ENCODE data around the gene ALOX5AP.

The ALOX5AP gene

DNA sequence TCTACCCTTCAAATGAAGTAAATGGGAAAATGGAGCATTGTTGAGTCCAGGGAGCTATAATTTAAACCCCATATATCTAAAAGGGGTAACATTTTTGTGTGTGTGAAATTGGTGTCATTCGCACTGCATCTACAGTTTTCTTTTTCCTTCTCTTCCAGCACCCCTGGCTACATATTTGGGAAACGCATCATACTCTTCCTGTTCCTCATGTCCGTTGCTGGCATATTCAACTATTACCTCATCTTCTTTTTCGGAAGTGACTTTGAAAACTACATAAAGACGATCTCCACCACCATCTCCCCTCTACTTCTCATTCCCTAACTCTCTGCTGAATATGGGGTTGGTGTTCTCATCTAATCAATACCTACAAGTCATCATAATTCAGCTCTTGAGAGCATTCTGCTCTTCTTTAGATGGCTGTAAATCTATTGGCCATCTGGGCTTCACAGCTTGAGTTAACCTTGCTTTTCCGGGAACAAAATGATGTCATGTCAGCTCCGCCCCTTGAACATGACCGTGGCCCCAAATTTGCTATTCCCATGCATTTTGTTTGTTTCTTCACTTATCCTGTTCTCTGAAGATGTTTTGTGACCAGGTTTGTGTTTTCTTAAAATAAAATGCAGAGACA is 28.6 kb downstream of the ALOX5AP start:
- TF ChIP-seq, protein P1, sequence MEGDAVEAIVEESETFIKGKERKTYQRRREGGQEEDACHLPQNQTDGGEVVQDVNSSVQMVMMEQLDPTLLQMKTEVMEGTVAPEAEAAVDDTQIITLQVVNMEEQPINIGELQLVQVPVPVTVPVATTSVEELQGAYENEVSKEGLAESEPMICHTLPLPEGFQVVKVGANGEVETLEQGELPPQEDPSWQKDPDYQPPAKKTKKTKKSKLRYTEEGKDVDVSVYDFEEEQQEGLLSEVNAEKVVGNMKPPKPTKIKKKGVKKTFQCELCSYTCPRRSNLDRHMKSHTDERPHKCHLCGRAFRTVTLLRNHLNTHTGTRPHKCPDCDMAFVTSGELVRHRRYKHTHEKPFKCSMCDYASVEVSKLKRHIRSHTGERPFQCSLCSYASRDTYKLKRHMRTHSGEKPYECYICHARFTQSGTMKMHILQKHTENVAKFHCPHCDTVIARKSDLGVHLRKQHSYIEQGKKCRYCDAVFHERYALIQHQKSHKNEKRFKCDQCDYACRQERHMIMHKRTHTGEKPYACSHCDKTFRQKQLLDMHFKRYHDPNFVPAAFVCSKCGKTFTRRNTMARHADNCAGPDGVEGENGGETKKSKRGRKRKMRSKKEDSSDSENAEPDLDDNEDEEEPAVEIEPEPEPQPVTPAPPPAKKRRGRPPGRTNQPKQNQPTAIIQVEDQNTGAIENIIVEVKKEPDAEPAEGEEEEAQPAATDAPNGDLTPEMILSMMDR (IDR thresholded peaks at IDR 0.05; ENCODE audit: insufficient read depth, low read length, poor library complexity, severe bottlenecking), result no peak
- no peak for DNase-seq (ENCODE audit: extremely low read depth, insufficient read length)
- Histone ChIP-seq H3K27me3 (replicated peaks; ENCODE audit: control insufficient read depth, insufficient read depth, low read length) (no peaks in the 10 kb centered on the region), H3K4me3 (replicated peaks; ENCODE audit: low read depth, low read length) (no peak overlapping the region), H3K36me3 (ENCODE audit: control insufficient read depth, insufficient read depth, low read length) (peaks cover 2% of the 10 kb centered on the region; the same call in 1 of the 2 replicates)

DNA sequence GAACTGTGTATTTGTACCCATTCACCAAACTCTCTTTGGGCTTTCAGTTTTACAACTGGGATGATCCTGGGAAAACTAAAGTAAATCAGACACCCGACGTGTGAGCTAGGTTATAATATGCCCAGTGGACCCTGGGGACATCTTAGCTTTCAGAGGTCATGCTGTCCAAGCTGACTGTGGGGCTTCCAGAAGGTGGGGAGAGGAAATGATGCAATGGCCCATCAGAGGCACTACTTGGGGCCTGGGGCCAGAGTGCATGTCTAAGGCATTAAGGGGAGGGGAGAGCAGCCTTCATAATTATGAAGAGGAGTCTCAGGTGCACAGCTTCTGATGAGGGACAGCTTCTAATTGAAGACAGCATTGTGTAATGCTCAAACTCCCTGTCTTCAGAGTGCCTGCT is 30.9 kb downstream of the ALOX5AP start:
- Histone ChIP-seq H3K27me3 (replicated peaks; ENCODE audit: control insufficient read depth, insufficient read depth, low read length) (no peaks in the 10 kb centered on the region), H3K36me3 (ENCODE audit: control insufficient read depth, insufficient read depth, low read length) (peaks cover 2% of the 10 kb centered on the region; the same call in 1 of the 2 replicates), H3K4me3 (replicated peaks; ENCODE audit: low read depth, low read length) (no peak overlapping the region)
- no peak for DNase-seq (ENCODE audit: extremely low read depth, insufficient read length)
- TF ChIP-seq, protein P1 (IDR thresholded peaks at IDR 0.05; ENCODE audit: insufficient read depth, low read length, poor library complexity, severe bottlenecking), result no peak

DNA sequence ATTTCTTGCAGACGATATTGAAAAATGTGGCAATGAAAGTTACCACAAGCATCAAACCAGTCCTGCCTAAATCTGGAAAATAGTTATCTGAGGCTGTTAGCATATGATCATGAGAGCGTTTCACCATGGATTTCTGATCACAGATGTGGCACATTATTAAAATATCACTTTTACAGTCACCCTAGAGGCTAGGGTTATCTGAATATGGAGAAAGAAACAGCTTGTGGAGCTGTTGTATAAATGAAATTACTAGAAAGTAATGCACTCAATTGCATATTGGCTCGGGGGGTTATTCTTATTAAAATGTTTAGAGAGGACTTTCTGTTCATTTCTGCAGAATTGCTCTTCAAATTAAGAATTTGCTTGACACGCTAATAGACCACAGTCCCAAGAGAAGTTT is 35.6 kb downstream of the ALOX5AP start:
- H3K4me3 ChIP-seq (replicated peaks; ENCODE audit: low read depth, low read length), result no peak overlapping the region
- no peaks in the 10 kb centered on the region for H3K36me3 ChIP-seq (ENCODE audit: control insufficient read depth, insufficient read depth, low read length)
- DNase-seq (ENCODE audit: extremely low read depth, insufficient read length), result no peak
- TF ChIP-seq, protein P1 (IDR thresholded peaks at IDR 0.05; ENCODE audit: insufficient read depth, low read length, poor library complexity, severe bottlenecking), result no peak
- no peaks in the 10 kb centered on the region for H3K27me3 ChIP-seq (replicated peaks; ENCODE audit: control insufficient read depth, insufficient read depth, low read length)

DNA sequence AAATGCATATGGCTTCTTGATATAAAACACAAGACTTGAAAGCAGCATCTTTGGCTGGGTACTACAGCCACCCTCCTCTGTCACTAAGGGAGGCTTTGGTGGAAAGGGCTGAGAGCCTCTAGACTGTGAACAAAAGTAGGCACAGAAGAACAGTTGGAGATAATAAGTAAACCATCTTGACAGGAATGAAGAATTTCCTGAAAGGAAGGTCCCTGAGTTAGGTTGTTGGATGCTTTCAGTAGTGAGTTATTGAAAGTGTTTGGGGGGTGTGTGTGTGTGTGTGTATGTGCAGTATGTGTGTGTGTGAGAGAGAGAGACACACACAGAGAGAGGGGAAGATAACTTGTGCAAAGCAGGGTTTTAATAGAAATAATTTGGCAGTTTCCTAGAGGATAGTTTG is 38.2 kb downstream of the ALOX5AP start:
- DNase-seq (ENCODE audit: extremely low read depth, insufficient read length), result no peak
- Histone ChIP-seq H3K27me3 (replicated peaks; ENCODE audit: control insufficient read depth, insufficient read depth, low read length) (no peaks in the 10 kb centered on the region), H3K4me3 (replicated peaks; ENCODE audit: low read depth, low read length) (no peak overlapping the region), H3K36me3 (ENCODE audit: control insufficient read depth, insufficient read depth, low read length) (no peaks in the 10 kb centered on the region)
- TF ChIP-seq, protein P1 (IDR thresholded peaks at IDR 0.05; ENCODE audit: insufficient read depth, low read length, poor library complexity, severe bottlenecking), result no peak

DNA sequence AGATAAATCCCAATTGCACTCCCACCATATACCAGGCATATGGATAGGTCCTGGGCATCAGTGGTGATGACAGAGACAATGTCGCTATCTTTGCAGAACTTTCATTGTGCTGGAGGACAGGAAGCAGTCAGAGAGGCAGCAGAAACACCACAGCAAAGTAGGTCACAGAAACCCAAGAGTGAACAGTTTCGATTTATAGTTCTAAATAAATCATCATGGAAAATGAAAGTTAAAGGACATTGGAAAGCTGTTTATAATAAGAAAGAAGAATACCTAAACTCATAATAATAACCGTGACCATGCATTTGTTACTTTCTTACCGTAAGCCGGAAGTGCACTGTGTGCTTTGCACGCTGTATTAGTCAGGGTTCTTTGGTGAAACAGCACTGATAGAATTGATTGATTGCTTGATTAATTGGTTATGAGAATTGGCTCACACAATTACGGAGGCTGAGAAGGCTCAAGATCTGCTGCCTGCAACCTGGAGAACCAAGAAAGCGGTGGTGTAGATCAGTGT is 38.9 kb downstream of the ALOX5AP start:
- Histone ChIP-seq H3K36me3 (ENCODE audit: control insufficient read depth, insufficient read depth, low read length) (no peaks in the 10 kb centered on the region), H3K4me3 (replicated peaks; ENCODE audit: low read depth, low read length) (no peak overlapping the region), H3K27me3 (replicated peaks; ENCODE audit: control insufficient read depth, insufficient read depth, low read length) (no peaks in the 10 kb centered on the region)
- no peak for DNase-seq (ENCODE audit: extremely low read depth, insufficient read length)
- TF ChIP-seq, protein P1 (IDR thresholded peaks at IDR 0.05; ENCODE audit: insufficient read depth, low read length, poor library complexity, severe bottlenecking), result no peak
